Measurements from ENCODE around the gene RPS18. TPM values are rescaled to one million over a fixed set of nuclear protein-coding genes. Genes with fewer than 3 reads are reported as not detected.
A peak's percentile ranks its signal among the peaks of the same experiment; 100 is the strongest.

The RPS18 gene
- total and polyA plus RNA-seq, 2 of the 4 experiments (the other 2 are of a cell fraction), result 6,577 to 8,417 TPM

DNA sequence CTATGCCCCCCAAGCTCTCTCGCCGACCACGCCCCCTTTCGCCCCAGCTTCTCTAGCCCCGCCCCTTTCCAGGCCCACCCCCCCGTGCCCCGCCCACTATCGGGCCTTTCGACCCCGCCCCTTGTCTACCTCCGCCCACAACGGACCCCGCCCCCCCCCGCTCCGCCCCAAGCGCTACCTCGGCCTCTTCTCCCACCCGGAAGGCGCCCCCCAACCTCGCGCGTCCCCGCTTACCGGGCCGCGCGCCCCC, 45.5 kb downstream of the RPS18 start:
- in situ Hi-C loops (cut with MboI; ENCODE audit: low sequenced_read_pairs) (no loop called here), dilution Hi-C loops (cut with HindIII; ENCODE audit: low sequenced_read_pairs, unreplicated experiment) (no loop called here), intact Hi-C loops (cut with micrococcal nuclease) (no loop called here)
- no peak overlapping the region for H2AK9ac ChIP-seq (replicated peaks; ENCODE audit: low read depth, low read length, poor library complexity)
- no peak overlapping the region for H2BK120ac ChIP-seq (ENCODE audit: low read depth, low read length)
- no peak overlapping the region for H2BK5ac ChIP-seq (ENCODE audit: low read depth, low read length, poor library complexity, severe bottlenecking)
- peaks cover 37% of the 10 kb centered on the region for H3K4me1 ChIP-seq (ENCODE audit: control insufficient read depth, insufficient read depth, low read length)
- H2BK15ac ChIP-seq (ENCODE audit: low read depth, low read length), result no peak overlapping the region
- no peaks in the 10 kb centered on the region for H3K9me3 ChIP-seq (ENCODE audit: control insufficient read depth, insufficient read depth, low read length)
- no peak overlapping the region for H3K18ac ChIP-seq (ENCODE audit: low read depth, low read length)
- TF ChIP-seq NFE2L2 (IDR thresholded peaks at IDR 0.05; ENCODE audit: low read depth, low read length) (no peak), MXI1 (IDR thresholded peaks at IDR 0.05; ENCODE audit: borderline replicate concordance, low read depth, low read length) (no peak), FOS (IDR thresholded peaks at IDR 0.05; ENCODE audit: low read depth, low read length) (no peak), MAFK (IDR thresholded peaks at IDR 0.05; ENCODE audit: low read depth, low read length) (no peak), RFX5 (IDR thresholded peaks at IDR 0.05; ENCODE audit: low read depth, low read length) (no peak), POLR2A (IDR thresholded peaks at IDR 0.05; ENCODE audit: low read depth, low read length) (no peak), CHD1 (IDR thresholded peaks at IDR 0.05; ENCODE audit: low read depth, low read length) (no peak), MAZ (IDR thresholded peaks at IDR 0.05; ENCODE audit: borderline replicate concordance, low read depth, low read length) (no peak), RCOR1 (IDR thresholded peaks at IDR 0.05; ENCODE audit: insufficient replicate concordance, low read length) (no peak)
- TF ChIP-seq, protein P1, sequence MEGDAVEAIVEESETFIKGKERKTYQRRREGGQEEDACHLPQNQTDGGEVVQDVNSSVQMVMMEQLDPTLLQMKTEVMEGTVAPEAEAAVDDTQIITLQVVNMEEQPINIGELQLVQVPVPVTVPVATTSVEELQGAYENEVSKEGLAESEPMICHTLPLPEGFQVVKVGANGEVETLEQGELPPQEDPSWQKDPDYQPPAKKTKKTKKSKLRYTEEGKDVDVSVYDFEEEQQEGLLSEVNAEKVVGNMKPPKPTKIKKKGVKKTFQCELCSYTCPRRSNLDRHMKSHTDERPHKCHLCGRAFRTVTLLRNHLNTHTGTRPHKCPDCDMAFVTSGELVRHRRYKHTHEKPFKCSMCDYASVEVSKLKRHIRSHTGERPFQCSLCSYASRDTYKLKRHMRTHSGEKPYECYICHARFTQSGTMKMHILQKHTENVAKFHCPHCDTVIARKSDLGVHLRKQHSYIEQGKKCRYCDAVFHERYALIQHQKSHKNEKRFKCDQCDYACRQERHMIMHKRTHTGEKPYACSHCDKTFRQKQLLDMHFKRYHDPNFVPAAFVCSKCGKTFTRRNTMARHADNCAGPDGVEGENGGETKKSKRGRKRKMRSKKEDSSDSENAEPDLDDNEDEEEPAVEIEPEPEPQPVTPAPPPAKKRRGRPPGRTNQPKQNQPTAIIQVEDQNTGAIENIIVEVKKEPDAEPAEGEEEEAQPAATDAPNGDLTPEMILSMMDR (conservative IDR thresholded peaks at IDR 0.05; ENCODE audit: low read depth, low read length), result no peak
- TF ChIP-seq, protein P2, sequence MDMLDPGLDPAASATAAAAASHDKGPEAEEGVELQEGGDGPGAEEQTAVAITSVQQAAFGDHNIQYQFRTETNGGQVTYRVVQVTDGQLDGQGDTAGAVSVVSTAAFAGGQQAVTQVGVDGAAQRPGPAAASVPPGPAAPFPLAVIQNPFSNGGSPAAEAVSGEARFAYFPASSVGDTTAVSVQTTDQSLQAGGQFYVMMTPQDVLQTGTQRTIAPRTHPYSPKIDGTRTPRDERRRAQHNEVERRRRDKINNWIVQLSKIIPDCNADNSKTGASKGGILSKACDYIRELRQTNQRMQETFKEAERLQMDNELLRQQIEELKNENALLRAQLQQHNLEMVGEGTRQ (IDR thresholded peaks at IDR 0.05; ENCODE audit: low read depth, low read length), result no peak
- no peak overlapping the region for H3K14ac ChIP-seq (replicated peaks; ENCODE audit: low read depth, low read length)
- H3K36me3 ChIP-seq (ENCODE audit: control insufficient read depth, insufficient read depth, low read length), result peaks cover 28% of the 10 kb centered on the region
- peaks cover 22% of the 10 kb centered on the region for H3K9me1 ChIP-seq (ENCODE audit: insufficient read depth, low read length)
- peak overlapping the region; percentile 70 for H3K4me2 ChIP-seq (ENCODE audit: low read depth, low read length)
- H3K9ac ChIP-seq (ENCODE audit: low read depth, low read length), result no peak overlapping the region
- POLR2A ChIA-PET (ENCODE audit: unreplicated experiment), result interaction anchor here (0.7 to 1.5 kb wide), 2 partner anchors 28 to 63 kb away, joined by 3 to 6 read pairs; partner anchors contain the start of genes PFDN6 and WDR46
- DNase-seq (no peak), ATAC-seq (ENCODE audit: low read depth) (no peak)
- H3K27ac ChIP-seq (ENCODE audit: insufficient read depth, low read length), result no peak overlapping the region
- peaks cover 14% of the 10 kb centered on the region for H4K20me1 ChIP-seq (ENCODE audit: insufficient read depth, low read length)
- peaks cover 38 to 85% of the 10 kb centered on the region in 2 experiments for H3K79me1 ChIP-seq (ENCODE audit: low read depth in 1 of 2, low read length in 2 of 2)
- no peak overlapping the region for H2AFZ ChIP-seq (replicated peaks; ENCODE audit: low read length, poor library complexity)
- no peak overlapping the region for H3K56ac ChIP-seq (ENCODE audit: extremely low read depth, insufficient read depth, low read length)
- CTCF ChIA-PET, result interaction anchor here (0.5 kb wide), 1 partner anchor 68 kb away, joined by 3 read pairs; no protein-coding TSS in a partner anchor
- no peaks in the 10 kb centered on the region for H3K27me3 ChIP-seq (ENCODE audit: control insufficient read depth, insufficient read depth, low read length)
- no peak overlapping the region for H4K5ac ChIP-seq (ENCODE audit: low read depth, low read length)
- 0% methylated on average over 2 of the region's 27 CpGs; no CpG with 5 or more reads in 1 of the 2 experiments for WGBS, 2 experiments (ENCODE audit: extremely low coverage in 2 of 2, insufficient read length in 1 of 2)
- H3K4ac ChIP-seq (ENCODE audit: low read depth, low read length), result no peak overlapping the region
- no peak overlapping the region for H4K91ac ChIP-seq (ENCODE audit: insufficient read depth, low read depth, low read length)
- no peak overlapping the region for H2BK20ac ChIP-seq (ENCODE audit: low read depth, low read length)
- no TSS peak for BruUV-seq (replicated peaks)
- no peak overlapping the region for H2AK5ac ChIP-seq (ENCODE audit: low read depth, low read length)
- peak overlapping the region; percentile 55 for H3K4me3 ChIP-seq (ENCODE audit: insufficient read depth, low read depth, low read length)
- H3K23ac ChIP-seq (ENCODE audit: low read depth, low read length), result no peak overlapping the region
- 0 out of 4 replicates have a peak overlapping the region, but pooled peaks of 1 of the 2 experiments have one; percentile 19 for H4K8ac ChIP-seq (ENCODE audit: low read depth in 2 of 2, low read length in 2 of 2)
